Neuronal stem cell (in vitro differentiated cells): ENCODE measurements around the gene KIAA1671.

ENCODE experiments used
- DNase-seq: peaks from one replicate; pipeline ENCODE4 v3.0.0-alpha.2; 2013; ENCODE audit warnings: low spot score
- H2AFZ ChIP-seq: one replicate; pipeline ENCODE4 v1.6.1; 2013; ENCODE audit warnings: mild to moderate bottlenecking, low read length, inconsistent platforms
- H2AK5ac ChIP-seq: 2 replicates; pipeline ENCODE4 v1.6.1; 2013; ENCODE audit warnings: low read depth, mild to moderate bottlenecking, inconsistent platforms, low read length, moderate library complexity, mixed read lengths
- H2BK120ac ChIP-seq: 2 replicates; pipeline ENCODE4 v1.6.1; 2013; ENCODE audit warnings: low read depth, mild to moderate bottlenecking, inconsistent platforms, low read length, moderate library complexity, mixed read lengths
- H2BK12ac ChIP-seq: one replicate; pipeline ENCODE4 v1.6.1; 2013; ENCODE audit warnings: low read length, inconsistent platforms
- H2BK15ac ChIP-seq: 2 replicates; pipeline ENCODE4 v1.6.1; 2013; ENCODE audit warnings: mild to moderate bottlenecking, low read length, inconsistent platforms, mixed read lengths
- H2BK5ac ChIP-seq: one replicate; pipeline ENCODE4 v1.6.1; 2013; ENCODE audit warnings: inconsistent platforms, mild to moderate bottlenecking, low read length, moderate library complexity
- H3K14ac ChIP-seq: one replicate; pipeline ENCODE4 v1.6.1; 2013; ENCODE audit warnings: low read length, inconsistent platforms
- H3K18ac ChIP-seq: 2 replicates; pipeline ENCODE4 v1.6.1; 2013; ENCODE audit warnings: low read length, inconsistent platforms
- H3K23ac ChIP-seq: 2 replicates; pipeline ENCODE4 v1.6.1; 2013; ENCODE audit warnings: low read depth, mild to moderate bottlenecking, mixed read lengths, low read length, inconsistent platforms; ENCODE audit not compliant: poor library complexity
- H3K27ac ChIP-seq: replicated peaks from 3 replicates; pipeline ENCODE4 v1.5.1; 2013; ENCODE audit warnings: low read length, inconsistent platforms
- H3K27me3 ChIP-seq, 3 experiments: 2 replicates each; pipeline ENCODE4 v1.6.1; 2013; ENCODE audit warnings: low read length in 3 of 3, mild to moderate bottlenecking in 2 of 3, inconsistent platforms in 1 of 3, low read depth in 1 of 3, mixed read lengths in 1 of 3, moderate library complexity in 1 of 3; ENCODE audit not compliant: control insufficient read depth in 3 of 3, insufficient read depth in 3 of 3
- H3K36me3 ChIP-seq, 2 donors: replicated peaks in 1 of 2; 2 replicates each; pipeline ENCODE4 v1.6.1; 2013; ENCODE audit warnings: low read length in 2 of 2; ENCODE audit not compliant: control insufficient read depth in 2 of 2, insufficient read depth in 2 of 2
- H3K4ac ChIP-seq: 2 replicates; pipeline ENCODE4 v1.6.1; 2013; ENCODE audit warnings: inconsistent platforms, mild to moderate bottlenecking, low read length, moderate library complexity
- H3K4me1 ChIP-seq, 2 donors: 1 replicate in 1 of 2; 2 replicates in 1 of 2; pipeline ENCODE4 v1.6.1; 2013; ENCODE audit warnings: low read length in 2 of 2, low read depth in 1 of 2; ENCODE audit not compliant: control insufficient read depth in 2 of 2, insufficient read depth in 1 of 2
- H3K4me2 ChIP-seq: one replicate; pipeline ENCODE4 v1.6.1; 2013; ENCODE audit warnings: mild to moderate bottlenecking, low read length, inconsistent platforms; ENCODE audit not compliant: insufficient read depth, poor library complexity, severe bottlenecking
- H3K4me3 ChIP-seq, 2 donors: 2 replicates each; pipeline ENCODE4 v1.5.1; 2013; ENCODE audit warnings: low read length in 2 of 2, mild to moderate bottlenecking in 2 of 2, inconsistent platforms in 1 of 2, moderate library complexity in 1 of 2
- H3K79me1 ChIP-seq: one replicate; pipeline ENCODE4 v1.6.1; 2013; ENCODE audit warnings: low read depth, mild to moderate bottlenecking, inconsistent platforms, low read length, moderate library complexity
- H3K9ac ChIP-seq: one replicate; pipeline ENCODE4 v1.6.1; 2013; ENCODE audit warnings: mild to moderate bottlenecking, low read depth, low read length, inconsistent platforms; ENCODE audit not compliant: poor library complexity
- H3K9me3 ChIP-seq, 2 donors: replicated peaks in 1 of 2; 2 replicates each; pipeline versions ENCODE3 to v1.6.1; 2013; ENCODE audit warnings: low read length in 2 of 2, mild to moderate bottlenecking in 2 of 2, inconsistent platforms in 1 of 2, low read depth in 1 of 2, mixed read lengths in 1 of 2, moderate library complexity in 1 of 2; ENCODE audit not compliant: control insufficient read depth in 2 of 2, insufficient read depth in 1 of 2
- H4K8ac ChIP-seq: one replicate; pipeline ENCODE4 v1.6.1; 2013; ENCODE audit warnings: low read depth, mild to moderate bottlenecking, inconsistent platforms, low read length, moderate library complexity
- H4K91ac ChIP-seq: one replicate; pipeline ENCODE4 v1.6.1; 2013; ENCODE audit warnings: low read length, low read depth, mild to moderate bottlenecking, inconsistent platforms; ENCODE audit not compliant: poor library complexity
- WGBS, 2 donors: extraction: QIAGEN DNeasy Blood & Tissue Kit; methylation state at CpG; one replicate each; pipeline ENCODE4 v1.1.7; 2013; ENCODE audit warnings: missing lambda C conversion rate in 2 of 2, mixed read lengths in 1 of 2; ENCODE audit not compliant: insufficient read length in 2 of 2, insufficient replicate concordance in 1 of 2; ENCODE audit errors: extremely low coverage in 2 of 2; 5-methylcytosine and 5-hydroxymethylcytosine counted together

The KIAA1671 gene

GRCh38 chr22:25035715-25036114 lies 83.2 kb downstream of the KIAA1671 start:
- Histone ChIP-seq H4K8ac (no peak overlapping the region), H2BK15ac (no peak overlapping the region), H3K79me1 (peaks cover 3% of the 10 kb centered on the region), H2BK120ac (no peak overlapping the region), H3K4me2 (no peak overlapping the region), H3K23ac (no peak overlapping the region), H3K27me3 (no peaks in the 10 kb centered on the region), H2BK5ac (no peak overlapping the region), H3K9me3 (peaks cover 0 to 1% of the 10 kb centered on the region in 2 donors), H3K18ac (no peak overlapping the region), H4K91ac (no peak overlapping the region), H2BK12ac (no peak overlapping the region), H2AK5ac (no peak overlapping the region), H3K36me3 (peaks cover 14 to 46% of the 10 kb centered on the region in 2 donors), H3K4me3 (no peak overlapping the region), H3K14ac (no peak overlapping the region), H2AFZ (no peak overlapping the region), H3K27ac (no peak overlapping the region), H3K9ac (no peak overlapping the region), H3K4me1 (no peaks in the 10 kb centered on the region), H3K4ac (no peak overlapping the region)
- WGBS, 2 donors: no CpG with 5 or more reads among the region's 2 CpGs
- DNase-seq: no peak

GRCh38 chr22:25038239-25038638 lies 85.7 kb downstream of the KIAA1671 start:
- H3K4me2 ChIP-seq: no peak overlapping the region
- H2BK5ac ChIP-seq: no peak overlapping the region
- no peak overlapping the region for H2BK15ac ChIP-seq
- H4K91ac ChIP-seq: no peak overlapping the region
- WGBS, 2 donors: no CpG with 5 or more reads among the region's 8 CpGs
- no peak overlapping the region for H3K27ac ChIP-seq
- no peak overlapping the region for H3K23ac ChIP-seq
- no peak overlapping the region for H3K18ac ChIP-seq
- no peak for DNase-seq
- H3K27me3 ChIP-seq: no peaks in the 10 kb centered on the region
- no peak overlapping the region for H2BK120ac ChIP-seq
- peaks cover 14 to 53% of the 10 kb centered on the region in 2 donors for H3K36me3 ChIP-seq
- no peak overlapping the region for H3K14ac ChIP-seq
- H2AFZ ChIP-seq: no peak overlapping the region
- H2BK12ac ChIP-seq: no peak overlapping the region
- peaks cover 3% of the 10 kb centered on the region for H3K79me1 ChIP-seq
- H4K8ac ChIP-seq: no peak overlapping the region
- H3K4ac ChIP-seq: no peak overlapping the region
- no peak overlapping the region for H3K9ac ChIP-seq
- H2AK5ac ChIP-seq: no peak overlapping the region
- H3K4me3 ChIP-seq: no peak overlapping the region
- peaks cover 0 to 1% of the 10 kb centered on the region in 2 donors for H3K9me3 ChIP-seq
- peaks cover 2 to 4% of the 10 kb centered on the region in 2 donors for H3K4me1 ChIP-seq

GRCh38 chr22:25038771-25039170 lies 86.3 kb downstream of the KIAA1671 start:
- Histone ChIP-seq H2BK12ac (no peak overlapping the region), H3K4me1 (peaks cover 2 to 4% of the 10 kb centered on the region in 2 donors), H2AFZ (no peak overlapping the region), H3K79me1 (peaks cover 3% of the 10 kb centered on the region), H3K9me3 (peaks cover 0 to 1% of the 10 kb centered on the region in 2 donors), H3K23ac (no peak overlapping the region), H3K27ac (no peak overlapping the region), H2AK5ac (no peak overlapping the region), H2BK120ac (no peak overlapping the region), H3K14ac (no peak overlapping the region), H3K4me3 (no peak overlapping the region), H3K36me3 (peaks cover 14 to 58% of the 10 kb centered on the region in 2 donors), H3K9ac (no peak overlapping the region), H3K27me3 (no peaks in the 10 kb centered on the region), H3K4ac (no peak overlapping the region), H2BK5ac (no peak overlapping the region), H3K4me2 (no peak overlapping the region), H3K18ac (no peak overlapping the region), H4K91ac (no peak overlapping the region), H2BK15ac (no peak overlapping the region), H4K8ac (no peak overlapping the region)
- DNase-seq: no peak
- WGBS, 2 donors: no CpG with 5 or more reads among the region's 15 CpGs

GRCh38 chr22:25039255-25039654 lies 86.7 kb downstream of the KIAA1671 start:
- no peak for DNase-seq
- H2BK15ac ChIP-seq: no peak overlapping the region

More at GRCh38 chr22:25039255-25039654, 86.7 kb downstream of the KIAA1671 start:
- H4K8ac ChIP-seq: no peak overlapping the region
- no peak overlapping the region for H3K14ac ChIP-seq
- H3K4ac ChIP-seq: no peak overlapping the region
- H3K27ac ChIP-seq: no peak overlapping the region
- peak overlapping the region; percentile 69 for H3K18ac ChIP-seq
- H2AK5ac ChIP-seq: no peak overlapping the region
- H2AFZ ChIP-seq: no peak overlapping the region
- no peak overlapping the region for H2BK5ac ChIP-seq
- no peak overlapping the region for H2BK12ac ChIP-seq
- H3K9ac ChIP-seq: no peak overlapping the region
- no peak overlapping the region for H3K23ac ChIP-seq
- peaks cover 14 to 62% of the 10 kb centered on the region in 2 donors for H3K36me3 ChIP-seq
- H2BK120ac ChIP-seq: no peak overlapping the region
- peaks cover 3% of the 10 kb centered on the region for H3K79me1 ChIP-seq
- H3K4me1 ChIP-seq: peaks cover 2 to 4% of the 10 kb centered on the region in 2 donors
- H3K27me3 ChIP-seq: no peaks in the 10 kb centered on the region
- peak overlapping the region in 1 of 2 donors; percentile 50 for H3K4me3 ChIP-seq
- no peak overlapping the region for H4K91ac ChIP-seq
- WGBS, 2 donors: no CpG with 5 or more reads among the region's 17 CpGs
- H3K4me2 ChIP-seq: no peak overlapping the region
- peaks cover 0 to 1% of the 10 kb centered on the region in 2 donors for H3K9me3 ChIP-seq
